Caco-2 (cell line): Measurements from ENCODE around the gene MX2. TPM values are rescaled to one million over a fixed set of nuclear protein-coding genes. Genes with fewer than 3 reads are reported as not detected.
A peak's percentile ranks its signal among the peaks of the same experiment; 100 is the strongest.

Source experiments
- BruUV-seq: library from RNA; stranded (reverse); fragments of 400-500 nt; replicated peaks from 2 replicates; lab custom pipeline; 2021; lab: Mats Ljungman, UMichigan
- CTCF ChIA-PET: fragments of 300-600 bp; sonication (Branson Sonifier 250); formaldehyde crosslinking; loops from one replicate; lab custom pipeline; 2022; ENCODE audit warnings: antibody characterized with exemption; lab: Charles Lee
- POLR2A ChIA-PET: fragments of 300-600 bp; sonication (Branson Sonifier 250); formaldehyde crosslinking; loops from one replicate; lab custom pipeline; 2022; ENCODE audit warnings: antibody characterized with exemption; lab: Charles Lee
- DNase-seq, 2 experiments: peaks; one replicate each; pipeline versions ENCODE4 v3.0.0 to v3.0.0-alpha.2; 2020 to 2022
- H3K27me3 ChIP-seq: replicated peaks from 2 replicates; pipeline ENCODE4 v1.6.0; 2011; ENCODE audit warnings: low read length; ENCODE audit not compliant: control insufficient read depth, insufficient read depth
- H3K36me3 ChIP-seq: 2 replicates; pipeline ENCODE4 v1.5.1; 2011; ENCODE audit warnings: low read length; ENCODE audit not compliant: control insufficient read depth, insufficient read depth
- H3K4me1 ChIP-seq: fragments of 250-450 bp; sonication (Bioruptor Pico); 2 replicates; pipeline ENCODE4 v1.5.1; 2020; ENCODE audit warnings: mild to moderate bottlenecking
- H3K4me3 ChIP-seq: 2 replicates; pipeline ENCODE4 v1.5.1; 2011; ENCODE audit warnings: low read depth, mild to moderate bottlenecking, control low read depth, low read length
- H3K9me3 ChIP-seq: fragments of 250-450 bp; sonication (Bioruptor Pico); 2 replicates; pipeline ENCODE4 v1.5.1; 2020; ENCODE audit warnings: mild to moderate bottlenecking, moderate library complexity
- H3K27ac Mint-ChIP-seq: one replicate; pipeline ENCODE4 v1.8.0; 2022; ENCODE audit warnings: mixed read lengths; ENCODE audit not compliant: unreplicated experiment
- H3K27me3 Mint-ChIP-seq: one replicate; pipeline ENCODE4 v1.8.0; 2022; ENCODE audit warnings: mixed read lengths; ENCODE audit not compliant: insufficient read depth, unreplicated experiment
- H3K36me3 Mint-ChIP-seq: one replicate; pipeline ENCODE4 v1.8.0; 2022; ENCODE audit warnings: mild to moderate bottlenecking, mixed read lengths; ENCODE audit not compliant: insufficient read depth, unreplicated experiment
- H3K4me1 Mint-ChIP-seq: one replicate; pipeline ENCODE4 v1.8.0; 2022; ENCODE audit warnings: low read depth, mixed read lengths; ENCODE audit not compliant: unreplicated experiment
- H3K4me3 Mint-ChIP-seq: one replicate; pipeline ENCODE4 v1.8.0; 2022; ENCODE audit warnings: mild to moderate bottlenecking, moderate library complexity, mixed read lengths; ENCODE audit not compliant: unreplicated experiment
- H3K9me3 Mint-ChIP-seq: one replicate; pipeline ENCODE4 v1.8.0; 2022; ENCODE audit warnings: mixed read lengths; ENCODE audit not compliant: unreplicated experiment
- CTCF ChIP-seq, 2 experiments: fragments of 200-600 bp in 1 of 2; IDR thresholded peaks; 1 replicate in 1 of 2; 2 replicates in 1 of 2; pipeline versions ENCODE4 v1.5.1 to v1.8.0; 2011 to 2022; ENCODE audit warnings: antibody characterized with exemption in 1 of 2, control low read depth in 1 of 2, inconsistent platforms in 1 of 2, low read depth in 1 of 2, low read length in 1 of 2, mild to moderate bottlenecking in 1 of 2, moderate library complexity in 1 of 2; ENCODE audit not compliant: insufficient read depth in 1 of 2, severe bottlenecking in 1 of 2, unreplicated experiment in 1 of 2
- intact Hi-C: fragments of 100-400 bp; cut with micrococcal nuclease; formaldehyde crosslinking; loops from one replicate; pipeline ENCODE4 v1.10.0; 2022; ENCODE audit not compliant: unreplicated experiment
- total RNA-seq: library from RNA; stranded (reverse); gene quantifications from 2 replicates; pipeline ENCODE4 v1.2.3, GENCODE V29; 2022

The MX2 gene
- total RNA-seq, 1 experiment from 2014 or later, result 0.84 TPM

GRCh38 chr21:41453198-41453597 lies 91.4 kb downstream of the MX2 start:
- POLR2A ChIA-PET, result no interaction called here

GRCh38 chr21:41453761-41454160 lies 91.9 kb downstream of the MX2 start:
- no TSS peak for BruUV-seq
- TF ChIP-seq CTCF (IDR thresholded peaks at IDR 0.05; ENCODE audit: insufficient read depth in 1 of 2, low read depth in 1 of 2, low read length in 1 of 2, severe bottlenecking in 1 of 2, unreplicated experiment in 1 of 2), result no peak
- intact Hi-C loops, result no loop called here
- CTCF ChIA-PET, result no interaction called here
- Mint-ChIP-seq H3K4me1 (peaks cover 2% of the 10 kb centered on the region), H3K4me3 (no peak overlapping the region), H3K36me3 (peaks cover 7% of the 10 kb centered on the region), H3K27ac (no peak overlapping the region), H3K9me3 (no peaks in the 10 kb centered on the region), H3K27me3 (no peaks in the 10 kb centered on the region)
- no peak for DNase-seq
- no peaks in the 10 kb centered on the region for H3K36me3 ChIP-seq
- H3K4me3 ChIP-seq, result no peak overlapping the region
- POLR2A ChIA-PET, result no interaction called here
- no peaks in the 10 kb centered on the region for H3K27me3 ChIP-seq
- no peaks in the 10 kb centered on the region for H3K9me3 ChIP-seq
- no peaks in the 10 kb centered on the region for H3K4me1 ChIP-seq

More at GRCh38 chr21:41453198-41453597, 91.4 kb downstream of the MX2 start:
- DNase-seq, result no peak
- TF ChIP-seq CTCF (IDR thresholded peaks at IDR 0.05; ENCODE audit: insufficient read depth in 1 of 2, low read depth in 1 of 2, low read length in 1 of 2, severe bottlenecking in 1 of 2, unreplicated experiment in 1 of 2), result no peak
- no peaks in the 10 kb centered on the region for H3K9me3 ChIP-seq
- H3K4me1 Mint-ChIP-seq, result no peaks in the 10 kb centered on the region
- H3K9me3 Mint-ChIP-seq, result no peaks in the 10 kb centered on the region
- CTCF ChIA-PET, result no interaction called here
- H3K4me3 Mint-ChIP-seq, result no peak overlapping the region
- H3K36me3 ChIP-seq, result no peaks in the 10 kb centered on the region
- no TSS peak for BruUV-seq
- H3K27me3 ChIP-seq, result no peaks in the 10 kb centered on the region
- H3K4me3 ChIP-seq, result no peak overlapping the region
- H3K27me3 Mint-ChIP-seq, result no peaks in the 10 kb centered on the region
- intact Hi-C loops, result no loop called here
- no peaks in the 10 kb centered on the region for H3K4me1 ChIP-seq
- no peak overlapping the region for H3K27ac Mint-ChIP-seq
- peaks cover 7% of the 10 kb centered on the region for H3K36me3 Mint-ChIP-seq

- CTCF ChIA-PET, result interaction anchor here (0.7 to 3.9 kb wide), 2 partner anchors 132 to 175 kb away, joined by 3 to 37 read pairs; no protein-coding TSS in a partner anchor
These were observed 96.3 kb downstream of the MX2 start for GRCh38 chr21:41458121-41458520.

More at GRCh38 chr21:41458121-41458520, 96.3 kb downstream of the MX2 start:
- peaks cover 3% of the 10 kb centered on the region for H3K9me3 ChIP-seq
- POLR2A ChIA-PET, result no interaction called here
- BruUV-seq, result no TSS peak
- H3K4me3 ChIP-seq, result no peak overlapping the region
- Mint-ChIP-seq H3K27me3 (no peaks in the 10 kb centered on the region), H3K4me1 (peaks cover 13% of the 10 kb centered on the region), H3K4me3 (no peak overlapping the region), H3K36me3 (peaks cover 18% of the 10 kb centered on the region), H3K27ac (peak overlapping the region; percentile 26), H3K9me3 (no peaks in the 10 kb centered on the region)
- no peaks in the 10 kb centered on the region for H3K36me3 ChIP-seq
- DNase-seq, result no peak
- no peak for TF ChIP-seq CTCF (IDR thresholded peaks at IDR 0.05; ENCODE audit: insufficient read depth in 1 of 2, low read depth in 1 of 2, low read length in 1 of 2, severe bottlenecking in 1 of 2, unreplicated experiment in 1 of 2)
- no peaks in the 10 kb centered on the region for H3K27me3 ChIP-seq
- intact Hi-C loops, result no loop called here
- no peaks in the 10 kb centered on the region for H3K4me1 ChIP-seq
